Brain pericyte (primary cell): ENCODE results near the gene NEURL1.

ENCODE experiments used
- DNase-seq: peaks from one replicate; pipeline ENCODE4 v3.0.0-alpha.2; 2012; ENCODE audit warnings: low read depth, low spot score

The NEURL1 gene

GRCh38 chr10:103546401-103546800, 52.9 kb downstream of the NEURL1 start:
- no peak for DNase-seq

GRCh38 chr10:103547391-103547946, 54.0 kb downstream of the NEURL1 start:
- DNase-seq: no peak

GRCh38 chr10:103548006-103548405, 54.5 kb downstream of the NEURL1 start:
- DNase-seq: no peak

GRCh38 chr10:103548581-103549348, 55.3 kb downstream of the NEURL1 start:
- DNase-seq: no peak

- no peak for DNase-seq
Observed at GRCh38 chr10:103549349-103549685, 55.8 kb downstream of the NEURL1 start.

GRCh38 chr10:103550229-103550628, 56.7 kb downstream of the NEURL1 start:
- no peak for DNase-seq

GRCh38 chr10:103551619-103552602, 58.4 kb downstream of the NEURL1 start:
- DNase-seq: no peak

- DNase-seq: no peak
Observed at GRCh38 chr10:103552856-103553742, 59.6 kb downstream of the NEURL1 start.

GRCh38 chr10:103553743-103554487, 60.4 kb downstream of the NEURL1 start:
- DNase-seq: no peak

- no peak for DNase-seq
Observed at GRCh38 chr10:103554488-103555324, 61.2 kb downstream of the NEURL1 start.

GRCh38 chr10:103555325-103555649, 61.8 kb downstream of the NEURL1 start:
- DNase-seq: no peak

GRCh38 chr10:103555712-103556111, 62.2 kb downstream of the NEURL1 start:
- DNase-seq: no peak

- DNase-seq: no peak
Observed at GRCh38 chr10:103556383-103557007, 63.0 kb downstream of the NEURL1 start.

GRCh38 chr10:103557455-103557854, 64.0 kb downstream of the NEURL1 start:
- no peak for DNase-seq

GRCh38 chr10:103558911-103559310, 65.4 kb downstream of the NEURL1 start:
- no peak for DNase-seq

- no peak for DNase-seq
Observed at GRCh38 chr10:103559776-103560175, 66.3 kb downstream of the NEURL1 start.

GRCh38 chr10:103560886-103561285, 67.4 kb downstream of the NEURL1 start:
- DNase-seq: no peak

- DNase-seq: no peak
Observed at GRCh38 chr10:103562383-103562782, 68.9 kb downstream of the NEURL1 start.
